K562 (cell line): ENCODE results near the gene ZNF581. TPM values are rescaled to one million over a fixed set of nuclear protein-coding genes. Genes with fewer than 3 reads are reported as not detected.

Experiments used
- CXXC5 ChIP-seq: fragments of 250-450 bp; sonication (Bioruptor Pico); IDR thresholded peaks from 2 replicates; pipeline ENCODE4 v1.8.0; 2022; ENCODE audit warnings: inconsistent platforms, mild to moderate bottlenecking, moderate library complexity
- HOXB6 ChIP-seq: fragments of 250-450 bp; sonication (Bioruptor Pico); IDR thresholded peaks from 2 replicates; pipeline ENCODE4 v1.5.1; 2022; ENCODE audit warnings: mild to moderate bottlenecking, borderline replicate concordance
- LEF1 ChIP-seq: fragments of 450-650 bp; IDR thresholded peaks from 2 replicates; pipeline ENCODE4 v1.6.1; 2016; ENCODE audit warnings: mild to moderate bottlenecking
- SNIP1 ChIP-seq: fragments of 450-650 bp; IDR thresholded peaks from 2 replicates; pipeline ENCODE4 v1.7.1; 2017; ENCODE audit warnings: low read depth, mild to moderate bottlenecking
- ZKSCAN3 ChIP-seq: fragments of 250-450 bp; sonication (Bioruptor Pico); IDR thresholded peaks from 2 replicates; pipeline ENCODE4 v1.4.0; 2020
- ZNF23 ChIP-seq: fragments of 250-450 bp; sonication (Bioruptor Pico); IDR thresholded peaks from 2 replicates; pipeline ENCODE4 v1.4.0; 2020; ENCODE audit warnings: mild to moderate bottlenecking
- ZNF274 ChIP-seq: IDR thresholded peaks from 2 replicates; pipeline ENCODE4 v1.6.1; 2011; ENCODE audit warnings: low read depth, mild to moderate bottlenecking, low read length, moderate library complexity, borderline replicate concordance
- ZNF436 ChIP-seq: fragments of 250-450, 450-650 bp; sonication (Bioruptor Pico); formaldehyde crosslinking; IDR thresholded peaks from 2 replicates; pipeline ENCODE4 v1.7.0; 2020; ENCODE audit warnings: mild to moderate bottlenecking
- polyA plus RNA-seq, 8 experiments: library from polyadenylated mRNA; depleted of rRNA in 4 of 8; stranded (reverse) in 5 of 8; unstranded in 3 of 8; fragments of >200 nt; fragmentation: Nextera tagmentation in 2 of 8; fragmentation: Illumina TruSeq in 1 of 8; extraction: Ambion mirVana in 2 of 8; extraction: Trizol in 1 of 8; gene quantifications; 2 replicates each; pipeline versions ENCODE4 v1.2.1 to v1.2.3, GENCODE V29; 2011 to 2014; ENCODE audit warnings: inconsistent platforms in 1 of 8, missing spikeins in 1 of 8
- total RNA-seq, 7 experiments: library from RNA; depleted of rRNA in 6 of 7; stranded (reverse); fragments of >200 nt in 6 of 7; fragmentation: Illumina TruSeq in 2 of 7; extraction: Trizol in 2 of 7; gene quantifications; 2 replicates each; pipeline versions ENCODE4 v1.2.1 to v1.2.3, GENCODE V29; 2011 to 2021; ENCODE audit warnings: low replicate concordance in 1 of 7
- TF ChIP-seq, protein P1 (sequence below): fragments of 450-650 bp; IDR thresholded peaks from 2 replicates; pipeline ENCODE4 v1.6.1; 2016; ENCODE audit warnings: mild to moderate bottlenecking, moderate library complexity
- TF ChIP-seq, protein P2 (sequence below): fragments of 450-650 bp; formaldehyde crosslinking; IDR thresholded peaks from 2 replicates; pipeline ENCODE4 v1.4.0; 2020; ENCODE audit warnings: mild to moderate bottlenecking, moderate library complexity
- TF ChIP-seq, protein P3 (sequence below), 2 experiments: fragments of 450-650 bp in 1 of 2; sonication (generic) in 1 of 2; formaldehyde crosslinking in 1 of 2; IDR thresholded peaks in 1 of 2; conservative IDR thresholded peaks in 1 of 2; 2 replicates each; pipeline versions ENCODE4 v1.6.1 to v1.8.1; 2016 to 2023; ENCODE audit warnings: mild to moderate bottlenecking in 2 of 2, moderate library complexity in 2 of 2, inconsistent platforms in 1 of 2, missing genetic modification reagents in 1 of 2
- TF ChIP-seq, protein P4 (sequence below): fragments of 450-650 bp; formaldehyde crosslinking; IDR thresholded peaks from 2 replicates; pipeline ENCODE4 v1.4.0; 2022; ENCODE audit warnings: mild to moderate bottlenecking, moderate library complexity

Gene ZNF581
- total and polyA plus RNA-seq, 9 of the 15 experiments (the other 6 are each of a cell fraction or from before 2014, with no cell fraction given), result 2.4 to 39.4 (median 15.4) TPM

DNA sequence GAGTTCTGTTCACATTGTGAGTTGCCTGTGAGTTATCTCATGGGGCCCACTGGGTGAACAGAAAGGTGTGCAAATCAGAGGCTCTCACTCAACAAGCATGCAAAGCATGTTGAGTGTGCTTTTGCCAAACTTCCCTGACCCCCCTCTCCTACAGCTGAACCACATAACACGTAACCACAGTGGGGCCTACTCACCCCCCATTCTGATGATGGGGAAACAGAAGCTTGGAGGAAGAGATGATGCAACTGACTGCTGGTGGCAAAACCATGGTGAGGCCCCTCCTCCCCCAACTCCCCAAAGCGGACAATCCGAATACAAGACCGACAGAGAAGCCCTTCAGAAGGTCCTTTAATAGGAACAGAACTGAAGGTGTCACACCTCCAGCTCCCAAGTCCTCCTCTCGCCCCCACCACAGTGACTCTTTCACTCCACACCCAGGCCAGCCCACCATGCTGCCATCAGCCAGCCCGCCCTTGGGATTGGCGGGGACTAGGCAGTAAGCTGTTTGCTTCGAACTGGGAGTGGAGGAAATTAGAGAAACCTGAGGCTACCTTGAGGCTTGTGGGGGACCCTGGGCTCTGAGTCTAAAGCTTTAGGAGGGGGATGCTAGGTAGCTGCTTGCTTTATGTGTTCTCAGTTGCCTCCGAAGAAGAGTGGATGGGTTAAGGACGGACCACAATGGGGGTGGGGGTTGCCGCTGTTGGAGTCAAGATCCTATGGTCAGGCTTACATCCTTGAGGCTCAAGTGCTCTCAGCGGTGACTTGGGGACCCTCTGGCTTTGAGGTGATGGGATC is 22.8 kb upstream of the ZNF581 start (continued):
- TF ChIP-seq, protein P1, sequence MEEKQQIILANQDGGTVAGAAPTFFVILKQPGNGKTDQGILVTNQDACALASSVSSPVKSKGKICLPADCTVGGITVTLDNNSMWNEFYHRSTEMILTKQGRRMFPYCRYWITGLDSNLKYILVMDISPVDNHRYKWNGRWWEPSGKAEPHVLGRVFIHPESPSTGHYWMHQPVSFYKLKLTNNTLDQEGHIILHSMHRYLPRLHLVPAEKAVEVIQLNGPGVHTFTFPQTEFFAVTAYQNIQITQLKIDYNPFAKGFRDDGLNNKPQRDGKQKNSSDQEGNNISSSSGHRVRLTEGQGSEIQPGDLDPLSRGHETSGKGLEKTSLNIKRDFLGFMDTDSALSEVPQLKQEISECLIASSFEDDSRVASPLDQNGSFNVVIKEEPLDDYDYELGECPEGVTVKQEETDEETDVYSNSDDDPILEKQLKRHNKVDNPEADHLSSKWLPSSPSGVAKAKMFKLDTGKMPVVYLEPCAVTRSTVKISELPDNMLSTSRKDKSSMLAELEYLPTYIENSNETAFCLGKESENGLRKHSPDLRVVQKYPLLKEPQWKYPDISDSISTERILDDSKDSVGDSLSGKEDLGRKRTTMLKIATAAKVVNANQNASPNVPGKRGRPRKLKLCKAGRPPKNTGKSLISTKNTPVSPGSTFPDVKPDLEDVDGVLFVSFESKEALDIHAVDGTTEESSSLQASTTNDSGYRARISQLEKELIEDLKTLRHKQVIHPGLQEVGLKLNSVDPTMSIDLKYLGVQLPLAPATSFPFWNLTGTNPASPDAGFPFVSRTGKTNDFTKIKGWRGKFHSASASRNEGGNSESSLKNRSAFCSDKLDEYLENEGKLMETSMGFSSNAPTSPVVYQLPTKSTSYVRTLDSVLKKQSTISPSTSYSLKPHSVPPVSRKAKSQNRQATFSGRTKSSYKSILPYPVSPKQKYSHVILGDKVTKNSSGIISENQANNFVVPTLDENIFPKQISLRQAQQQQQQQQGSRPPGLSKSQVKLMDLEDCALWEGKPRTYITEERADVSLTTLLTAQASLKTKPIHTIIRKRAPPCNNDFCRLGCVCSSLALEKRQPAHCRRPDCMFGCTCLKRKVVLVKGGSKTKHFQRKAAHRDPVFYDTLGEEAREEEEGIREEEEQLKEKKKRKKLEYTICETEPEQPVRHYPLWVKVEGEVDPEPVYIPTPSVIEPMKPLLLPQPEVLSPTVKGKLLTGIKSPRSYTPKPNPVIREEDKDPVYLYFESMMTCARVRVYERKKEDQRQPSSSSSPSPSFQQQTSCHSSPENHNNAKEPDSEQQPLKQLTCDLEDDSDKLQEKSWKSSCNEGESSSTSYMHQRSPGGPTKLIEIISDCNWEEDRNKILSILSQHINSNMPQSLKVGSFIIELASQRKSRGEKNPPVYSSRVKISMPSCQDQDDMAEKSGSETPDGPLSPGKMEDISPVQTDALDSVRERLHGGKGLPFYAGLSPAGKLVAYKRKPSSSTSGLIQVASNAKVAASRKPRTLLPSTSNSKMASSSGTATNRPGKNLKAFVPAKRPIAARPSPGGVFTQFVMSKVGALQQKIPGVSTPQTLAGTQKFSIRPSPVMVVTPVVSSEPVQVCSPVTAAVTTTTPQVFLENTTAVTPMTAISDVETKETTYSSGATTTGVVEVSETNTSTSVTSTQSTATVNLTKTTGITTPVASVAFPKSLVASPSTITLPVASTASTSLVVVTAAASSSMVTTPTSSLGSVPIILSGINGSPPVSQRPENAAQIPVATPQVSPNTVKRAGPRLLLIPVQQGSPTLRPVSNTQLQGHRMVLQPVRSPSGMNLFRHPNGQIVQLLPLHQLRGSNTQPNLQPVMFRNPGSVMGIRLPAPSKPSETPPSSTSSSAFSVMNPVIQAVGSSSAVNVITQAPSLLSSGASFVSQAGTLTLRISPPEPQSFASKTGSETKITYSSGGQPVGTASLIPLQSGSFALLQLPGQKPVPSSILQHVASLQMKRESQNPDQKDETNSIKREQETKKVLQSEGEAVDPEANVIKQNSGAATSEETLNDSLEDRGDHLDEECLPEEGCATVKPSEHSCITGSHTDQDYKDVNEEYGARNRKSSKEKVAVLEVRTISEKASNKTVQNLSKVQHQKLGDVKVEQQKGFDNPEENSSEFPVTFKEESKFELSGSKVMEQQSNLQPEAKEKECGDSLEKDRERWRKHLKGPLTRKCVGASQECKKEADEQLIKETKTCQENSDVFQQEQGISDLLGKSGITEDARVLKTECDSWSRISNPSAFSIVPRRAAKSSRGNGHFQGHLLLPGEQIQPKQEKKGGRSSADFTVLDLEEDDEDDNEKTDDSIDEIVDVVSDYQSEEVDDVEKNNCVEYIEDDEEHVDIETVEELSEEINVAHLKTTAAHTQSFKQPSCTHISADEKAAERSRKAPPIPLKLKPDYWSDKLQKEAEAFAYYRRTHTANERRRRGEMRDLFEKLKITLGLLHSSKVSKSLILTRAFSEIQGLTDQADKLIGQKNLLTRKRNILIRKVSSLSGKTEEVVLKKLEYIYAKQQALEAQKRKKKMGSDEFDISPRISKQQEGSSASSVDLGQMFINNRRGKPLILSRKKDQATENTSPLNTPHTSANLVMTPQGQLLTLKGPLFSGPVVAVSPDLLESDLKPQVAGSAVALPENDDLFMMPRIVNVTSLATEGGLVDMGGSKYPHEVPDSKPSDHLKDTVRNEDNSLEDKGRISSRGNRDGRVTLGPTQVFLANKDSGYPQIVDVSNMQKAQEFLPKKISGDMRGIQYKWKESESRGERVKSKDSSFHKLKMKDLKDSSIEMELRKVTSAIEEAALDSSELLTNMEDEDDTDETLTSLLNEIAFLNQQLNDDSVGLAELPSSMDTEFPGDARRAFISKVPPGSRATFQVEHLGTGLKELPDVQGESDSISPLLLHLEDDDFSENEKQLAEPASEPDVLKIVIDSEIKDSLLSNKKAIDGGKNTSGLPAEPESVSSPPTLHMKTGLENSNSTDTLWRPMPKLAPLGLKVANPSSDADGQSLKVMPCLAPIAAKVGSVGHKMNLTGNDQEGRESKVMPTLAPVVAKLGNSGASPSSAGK, result no peak
- TF ChIP-seq ZKSCAN3 (CRISPR knock-in tag) (no peak), HOXB6 (CRISPR knock-in tag) (no peak), CXXC5 (CRISPR knock-in tag) (0 out of 2 replicates have a peak, but pooled peaks have one; percentile 28), SNIP1 (no peak), ZNF436 (CRISPR knock-in tag) (no peak), LEF1 (no peak), ZNF274 (no peak), ZNF23 (CRISPR knock-in tag) (no peak)
- TF ChIP-seq, protein P2, sequence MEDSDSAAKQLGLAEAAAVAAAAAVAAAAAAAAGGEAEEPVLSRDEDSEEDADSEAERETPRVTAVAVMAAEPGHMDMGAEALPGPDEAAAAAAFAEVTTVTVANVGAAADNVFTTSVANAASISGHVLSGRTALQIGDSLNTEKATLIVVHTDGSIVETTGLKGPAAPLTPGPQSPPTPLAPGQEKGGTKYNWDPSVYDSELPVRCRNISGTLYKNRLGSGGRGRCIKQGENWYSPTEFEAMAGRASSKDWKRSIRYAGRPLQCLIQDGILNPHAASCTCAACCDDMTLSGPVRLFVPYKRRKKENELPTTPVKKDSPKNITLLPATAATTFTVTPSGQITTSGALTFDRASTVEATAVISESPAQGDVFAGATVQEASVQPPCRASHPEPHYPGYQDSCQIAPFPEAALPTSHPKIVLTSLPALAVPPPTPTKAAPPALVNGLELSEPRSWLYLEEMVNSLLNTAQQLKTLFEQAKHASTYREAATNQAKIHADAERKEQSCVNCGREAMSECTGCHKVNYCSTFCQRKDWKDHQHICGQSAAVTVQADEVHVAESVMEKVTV (CRISPR knock-in tag), result no peak
- TF ChIP-seq, protein P3, sequence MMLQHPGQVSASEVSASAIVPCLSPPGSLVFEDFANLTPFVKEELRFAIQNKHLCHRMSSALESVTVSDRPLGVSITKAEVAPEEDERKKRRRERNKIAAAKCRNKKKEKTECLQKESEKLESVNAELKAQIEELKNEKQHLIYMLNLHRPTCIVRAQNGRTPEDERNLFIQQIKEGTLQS (IDR thresholded peaks at IDR 0.05), result peak; percentile 77
- TF ChIP-seq, protein P3 (CRISPR knock-in tag; conservative IDR thresholded peaks at IDR 0.05), result no peak
- TF ChIP-seq, protein P4, sequence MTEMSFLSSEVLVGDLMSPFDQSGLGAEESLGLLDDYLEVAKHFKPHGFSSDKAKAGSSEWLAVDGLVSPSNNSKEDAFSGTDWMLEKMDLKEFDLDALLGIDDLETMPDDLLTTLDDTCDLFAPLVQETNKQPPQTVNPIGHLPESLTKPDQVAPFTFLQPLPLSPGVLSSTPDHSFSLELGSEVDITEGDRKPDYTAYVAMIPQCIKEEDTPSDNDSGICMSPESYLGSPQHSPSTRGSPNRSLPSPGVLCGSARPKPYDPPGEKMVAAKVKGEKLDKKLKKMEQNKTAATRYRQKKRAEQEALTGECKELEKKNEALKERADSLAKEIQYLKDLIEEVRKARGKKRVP, result no peak
